Activated T-cell treated with anti-CD3 and anti-CD28 coated beads, Interleukin-2, amount 50 U/mL, for 4 hours (primary cell): ENCODE results near the gene CKAP2. TPM values are rescaled to one million over a fixed set of nuclear protein-coding genes. Genes with fewer than 3 reads are reported as not detected.
"Not testable (repeated sequence)": the region's sequence is repeated elsewhere in the genome, so short reads cannot be mapped to it uniquely, and the experiment has no call there.

Source experiments
- ATAC-seq, 2 donors: fragments of 200-7000 bp; cut with Tn5 transposase; one replicate each; pipeline ENCODE4 v1.10.0; 2021
- DNase-seq: peaks from one replicate; pipeline ENCODE4 v3.0.0-alpha.2; 2020
- H3K27me3 Mint-ChIP-seq: one replicate; pipeline ENCODE4 v1.8.0; 2021; ENCODE audit warnings: low read depth, mixed read lengths
- H3K36me3 Mint-ChIP-seq: one replicate; pipeline ENCODE4 v1.8.0; 2022; ENCODE audit warnings: mixed read lengths; ENCODE audit not compliant: insufficient read depth
- H3K4me1 Mint-ChIP-seq: one replicate; pipeline ENCODE4 v1.8.0; 2021; ENCODE audit warnings: low read depth, mixed read lengths
- H3K4me3 Mint-ChIP-seq: one replicate; pipeline ENCODE4 v1.8.0; 2021; ENCODE audit warnings: mild to moderate bottlenecking, moderate library complexity, mixed read lengths
- H3K9me3 Mint-ChIP-seq: one replicate; pipeline ENCODE4 v1.8.0; 2021; ENCODE audit warnings: mixed read lengths
- total RNA-seq, 3 donors: library from RNA; stranded (reverse); gene quantifications; one replicate each; pipeline ENCODE4 v1.2.1, GENCODE V29; 2021

The CKAP2 gene
- total RNA-seq, 3 donors from 2014 or later = 10.1 to 11.2 (median 10.9) TPM

DNA sequence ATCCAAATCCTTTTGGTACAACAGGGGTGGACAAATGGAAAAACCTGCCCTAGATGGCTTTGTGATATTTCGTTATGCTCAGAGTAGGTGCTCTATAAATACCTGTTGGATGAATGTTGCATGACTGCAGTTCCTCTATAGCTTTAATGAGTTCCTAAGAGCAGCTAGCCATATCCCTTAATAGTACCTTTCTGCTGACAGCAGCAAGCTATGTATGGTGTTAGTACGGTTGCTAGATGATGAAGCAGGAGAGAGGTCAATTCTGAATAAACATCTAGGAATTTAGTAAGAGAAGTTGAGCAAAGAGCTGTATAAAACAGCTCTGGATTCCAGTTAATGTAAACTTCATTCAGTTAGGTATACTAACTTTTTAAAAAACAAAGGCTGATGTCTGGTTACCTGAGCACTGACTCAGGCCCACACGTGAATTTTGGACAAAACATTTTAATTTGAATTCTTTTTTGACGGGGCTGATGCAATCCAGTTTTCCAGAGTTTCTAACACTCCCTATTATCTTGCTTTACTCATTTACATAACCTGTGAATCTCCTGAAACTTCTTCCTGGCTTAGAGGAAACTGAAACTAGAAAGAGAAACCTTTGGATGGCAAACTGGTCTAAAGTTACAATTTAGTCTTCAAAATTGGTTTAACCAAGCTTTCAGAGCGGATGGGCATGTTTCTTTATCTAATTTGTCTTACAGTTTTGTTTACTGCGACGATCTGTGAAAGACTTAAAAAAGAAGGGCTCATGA is 25.6 kb downstream of the CKAP2 start:
- not testable (repeated sequence) for H3K27me3 Mint-ChIP-seq, H3K9me3 Mint-ChIP-seq, DNase-seq, H3K4me3 Mint-ChIP-seq, ATAC-seq, H3K36me3 Mint-ChIP-seq, H3K4me1 Mint-ChIP-seq

DNA sequence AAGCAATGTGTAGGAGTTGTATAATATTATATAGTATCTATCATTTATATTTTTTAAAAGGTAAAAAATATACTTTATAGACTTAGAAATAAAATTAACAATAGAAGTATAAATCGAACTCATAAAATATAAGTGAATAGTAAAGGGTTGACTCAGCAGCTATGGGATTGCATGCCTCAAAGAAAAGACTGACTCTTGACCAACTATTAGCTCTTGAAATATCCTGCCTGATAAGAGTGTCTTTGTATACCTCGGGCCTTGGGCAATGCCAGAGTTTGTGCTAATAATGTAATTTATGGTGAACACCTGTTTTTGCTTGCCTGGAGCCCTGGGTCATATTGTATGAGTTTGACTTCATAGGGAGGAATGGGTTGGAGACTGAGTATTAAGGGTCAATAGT is 31.8 kb downstream of the CKAP2 start:
- not testable (repeated sequence) for DNase-seq, H3K4me1 Mint-ChIP-seq, H3K27me3 Mint-ChIP-seq, H3K36me3 Mint-ChIP-seq, H3K4me3 Mint-ChIP-seq, ATAC-seq, H3K9me3 Mint-ChIP-seq

GRCh38 chr13:52488763-52489162 is 33.5 kb downstream of the CKAP2 start:
- DNase-seq, H3K9me3 Mint-ChIP-seq, H3K27me3 Mint-ChIP-seq, H3K4me3 Mint-ChIP-seq, ATAC-seq, H3K36me3 Mint-ChIP-seq, H3K4me1 Mint-ChIP-seq: not testable (repeated sequence)

GRCh38 chr13:52491015-52491414 is 35.7 kb downstream of the CKAP2 start:
- not testable (repeated sequence) for H3K4me1 Mint-ChIP-seq, H3K9me3 Mint-ChIP-seq, H3K36me3 Mint-ChIP-seq

GRCh38 chr13:52494241-52494640 is 39.0 kb downstream of the CKAP2 start:
- not testable (repeated sequence) for DNase-seq, H3K36me3 Mint-ChIP-seq, H3K4me3 Mint-ChIP-seq, H3K9me3 Mint-ChIP-seq, H3K27me3 Mint-ChIP-seq, H3K4me1 Mint-ChIP-seq, ATAC-seq

More at GRCh38 chr13:52491015-52491414, 35.7 kb downstream of the CKAP2 start:
- DNase-seq, H3K4me3 Mint-ChIP-seq, ATAC-seq, H3K27me3 Mint-ChIP-seq: not testable (repeated sequence)

DNA sequence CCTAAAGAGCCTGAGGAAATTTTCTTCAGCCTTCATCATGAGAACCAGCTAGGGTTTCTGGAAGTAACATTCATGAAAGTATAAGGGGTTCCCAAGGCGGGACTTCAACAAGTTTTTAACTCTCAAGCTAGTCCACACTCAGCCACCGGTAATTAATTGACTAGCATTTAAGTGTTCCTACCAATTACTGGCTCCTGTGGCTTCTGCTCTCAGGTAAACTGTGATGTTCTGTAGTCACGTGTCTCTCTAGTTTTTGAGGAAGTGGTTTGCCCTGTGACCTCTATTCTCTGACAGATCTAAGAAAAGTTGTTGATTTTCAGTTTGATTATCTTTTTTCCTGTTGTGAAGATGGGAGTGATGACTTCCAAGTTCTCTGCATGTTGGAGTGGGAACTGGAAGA is 42.7 kb downstream of the CKAP2 start:
- not testable (repeated sequence) for H3K4me3 Mint-ChIP-seq

DNA sequence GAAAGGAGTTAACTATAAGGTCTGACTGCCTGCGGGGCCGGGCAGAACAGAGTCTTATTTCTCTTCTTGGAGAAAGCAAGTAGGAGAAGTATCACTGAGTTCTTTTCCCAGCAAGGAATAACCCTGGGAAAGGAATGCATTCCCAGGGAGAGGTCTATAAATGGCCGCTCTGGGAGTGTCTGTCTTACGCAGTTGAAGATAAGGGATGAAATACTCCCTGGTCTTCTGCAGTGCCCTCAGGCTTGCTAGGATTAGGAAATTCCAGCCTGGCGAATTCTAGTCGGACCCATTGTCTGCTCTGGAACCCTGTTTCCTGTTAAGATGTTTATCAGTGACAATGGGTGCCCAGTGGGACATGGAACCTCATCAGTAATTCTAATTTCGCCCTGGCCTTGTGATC is 47.0 kb downstream of the CKAP2 start:
- H3K4me3 Mint-ChIP-seq, H3K36me3 Mint-ChIP-seq, H3K4me1 Mint-ChIP-seq, DNase-seq, ATAC-seq, H3K27me3 Mint-ChIP-seq: not testable (repeated sequence)
- peaks cover 14% of the 10 kb centered on the region for H3K9me3 Mint-ChIP-seq

More for the DNA sequence above, 42.7 kb downstream of the CKAP2 start:
- not testable (repeated sequence) for H3K4me1 Mint-ChIP-seq, H3K27me3 Mint-ChIP-seq, H3K36me3 Mint-ChIP-seq, H3K9me3 Mint-ChIP-seq, DNase-seq, ATAC-seq

DNA sequence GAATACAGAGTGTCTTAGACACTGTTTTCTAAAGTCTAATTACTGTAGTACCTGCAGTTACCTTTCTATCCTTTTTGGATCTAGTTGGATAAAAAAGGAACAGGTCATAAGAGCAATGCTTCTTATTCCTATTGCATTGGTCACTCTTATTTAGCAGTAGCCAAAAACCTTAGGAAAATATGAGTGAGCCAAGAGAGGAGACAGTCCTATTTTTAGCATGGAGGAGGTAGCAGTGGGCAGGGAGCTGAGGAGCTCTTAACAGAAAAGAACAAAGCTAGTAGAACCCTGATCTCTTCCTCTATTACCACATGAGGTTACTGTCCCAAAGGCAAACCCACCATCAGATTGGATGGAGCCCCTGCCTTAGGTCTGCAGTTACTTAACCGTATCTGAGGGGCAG is 50.6 kb downstream of the CKAP2 start:
- not testable (repeated sequence) for H3K4me3 Mint-ChIP-seq, H3K36me3 Mint-ChIP-seq, H3K27me3 Mint-ChIP-seq, DNase-seq, ATAC-seq, H3K4me1 Mint-ChIP-seq
- H3K9me3 Mint-ChIP-seq = peaks cover 14% of the 10 kb centered on the region

GRCh38 chr13:52509532-52509931 is 54.3 kb downstream of the CKAP2 start:
- not testable (repeated sequence) for ATAC-seq, H3K4me3 Mint-ChIP-seq, H3K27me3 Mint-ChIP-seq, H3K4me1 Mint-ChIP-seq, DNase-seq, H3K36me3 Mint-ChIP-seq, H3K9me3 Mint-ChIP-seq

DNA sequence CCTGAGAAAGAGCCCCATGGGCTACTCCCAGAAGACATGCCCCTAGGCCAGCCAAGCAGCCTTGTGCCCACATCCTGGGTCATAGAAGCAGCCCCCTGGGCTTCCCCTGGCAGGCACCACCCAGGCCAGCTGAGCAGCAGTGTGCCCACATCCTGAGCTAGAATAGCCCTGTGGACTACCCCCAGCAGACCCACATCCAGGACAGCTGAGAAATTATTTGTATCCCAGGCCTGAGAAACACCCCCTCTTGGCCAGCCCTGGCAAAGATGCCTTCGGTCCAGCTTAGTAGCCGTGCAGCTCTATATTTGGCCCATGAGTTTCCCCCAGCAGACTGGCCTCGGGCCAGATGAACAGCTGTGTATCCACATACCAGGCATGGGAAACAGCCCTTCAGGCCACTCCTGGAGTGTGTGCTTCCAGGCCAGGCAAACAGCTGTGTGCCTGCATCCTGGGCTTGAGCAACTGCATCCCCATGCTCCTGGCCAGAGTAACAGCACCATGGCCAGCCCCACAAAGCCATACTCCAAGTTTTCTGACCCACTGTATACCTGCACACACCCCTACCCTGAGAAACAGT is 55.0 kb downstream of the CKAP2 start:
- H3K36me3 Mint-ChIP-seq, H3K9me3 Mint-ChIP-seq, H3K4me1 Mint-ChIP-seq, H3K27me3 Mint-ChIP-seq, DNase-seq, ATAC-seq, H3K4me3 Mint-ChIP-seq: not testable (repeated sequence)

GRCh38 chr13:52511598-52511997 is 56.3 kb downstream of the CKAP2 start:
- not testable (repeated sequence) for ATAC-seq, H3K9me3 Mint-ChIP-seq, H3K4me3 Mint-ChIP-seq, H3K4me1 Mint-ChIP-seq, H3K27me3 Mint-ChIP-seq, DNase-seq, H3K36me3 Mint-ChIP-seq

GRCh38 chr13:52513957-52514596 is 58.8 kb downstream of the CKAP2 start:
- DNase-seq, H3K4me1 Mint-ChIP-seq, H3K4me3 Mint-ChIP-seq, ATAC-seq, H3K9me3 Mint-ChIP-seq, H3K27me3 Mint-ChIP-seq, H3K36me3 Mint-ChIP-seq: not testable (repeated sequence)

DNA sequence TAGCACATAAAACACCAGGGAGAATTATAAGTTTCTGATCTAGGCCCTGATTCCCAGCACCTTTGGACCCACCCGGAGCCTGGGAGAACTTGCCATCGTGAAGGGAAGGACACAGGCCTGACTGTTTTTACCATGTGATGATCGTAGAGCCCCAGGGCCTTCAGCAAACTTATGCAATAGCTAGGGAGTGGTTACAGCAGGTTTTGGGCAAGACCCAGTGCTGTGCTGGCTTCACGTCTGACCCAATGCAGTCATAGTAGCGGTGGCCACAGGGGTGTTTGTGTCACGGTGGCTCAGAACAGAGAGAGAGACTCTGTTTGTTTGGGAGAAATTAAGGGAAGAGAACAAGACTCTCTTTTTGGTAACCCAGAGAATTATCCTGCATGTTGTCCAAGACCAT is 68.0 kb downstream of the CKAP2 start:
- ATAC-seq, H3K27me3 Mint-ChIP-seq, H3K9me3 Mint-ChIP-seq, H3K4me3 Mint-ChIP-seq, H3K36me3 Mint-ChIP-seq, DNase-seq, H3K4me1 Mint-ChIP-seq: not testable (repeated sequence)
